Measurements from ENCODE around the gene HTT-AS.
"Not testable (repeated sequence)": the region's sequence is repeated elsewhere in the genome, so short reads cannot be mapped to it uniquely, and the experiment has no call there.

The HTT-AS gene

GRCh38 chr4:3074078-3074845, at the start of gene HTT-AS, which contains the start of gene HTT:
Gene HTT-AS (minus strand): TSS chr4:3074538.
Gene HTT (plus strand): TSS chr4:3074681. CDS start chr4:3074826, 145 bp downstream.
- peak; percentile 97 for DNase-seq

- DNase-seq: no peak
These were observed 48.9 kb upstream of the HTT-AS start for GRCh38 chr4:3123181-3123671.

- no peak for DNase-seq
These were observed 47.8 kb upstream of the HTT-AS start for GRCh38 chr4:3122081-3122563.

- DNase-seq: no peak
These were observed 47.3 kb upstream of the HTT-AS start for GRCh38 chr4:3121596-3121995.

- DNase-seq: no peak
These were observed 46.8 kb upstream of the HTT-AS start for GRCh38 chr4:3121110-3121509.

- no peak for DNase-seq
These were observed 45.1 kb upstream of the HTT-AS start for GRCh38 chr4:3119464-3119863.

GRCh38 chr4:3118312-3118711, 44.0 kb upstream of the HTT-AS start:
- no peak for DNase-seq

- DNase-seq: no peak
These were observed 42.6 kb upstream of the HTT-AS start for GRCh38 chr4:3116955-3117354.

GRCh38 chr4:3115637-3116270, 41.4 kb upstream of the HTT-AS start:
- no peak for DNase-seq

GRCh38 chr4:3114377-3114776, 40.0 kb upstream of the HTT-AS start:
- DNase-seq: no peak

- DNase-seq: no peak
These were observed 38.5 kb upstream of the HTT-AS start for GRCh38 chr4:3112609-3113469.

GRCh38 chr4:3112201-3112600, 37.9 kb upstream of the HTT-AS start:
- no peak for DNase-seq

GRCh38 chr4:3111461-3111860, 37.1 kb upstream of the HTT-AS start:
- no peak for DNase-seq

- no peak for DNase-seq
These were observed 33.9 kb upstream of the HTT-AS start for GRCh38 chr4:3108211-3108610.

- DNase-seq: no peak
These were observed 33.4 kb upstream of the HTT-AS start for GRCh38 chr4:3107691-3108121.

- DNase-seq: no peak
These were observed 32.9 kb upstream of the HTT-AS start for GRCh38 chr4:3107271-3107670.

- peak; percentile 91 for DNase-seq
These were observed 32.2 kb upstream of the HTT-AS start for GRCh38 chr4:3106339-3107186.

- DNase-seq: no peak
These were observed 24.0 kb upstream of the HTT-AS start for GRCh38 chr4:3098346-3098745.

- DNase-seq: no peak
These were observed 21.9 kb upstream of the HTT-AS start for GRCh38 chr4:3096202-3096601.

- DNase-seq: not testable (repeated sequence)
These were observed 20.4 kb upstream of the HTT-AS start for GRCh38 chr4:3094701-3095100.

GRCh38 chr4:3091464-3091863, 17.1 kb upstream of the HTT-AS start:
- no peak for DNase-seq
